RPMI7951 (cell line): ENCODE results near the gene FARS2. TPM values are rescaled to one million over a fixed set of nuclear protein-coding genes. Genes with fewer than 3 reads are reported as not detected.
A peak's percentile ranks its signal among the peaks of the same experiment; 100 is the strongest.

Experiments
- DNase-seq: peaks from one replicate; pipeline ENCODE4 v3.0.0-alpha.2; 2012; ENCODE audit warnings: low read depth
- total RNA-seq: library from RNA; depleted of rRNA; stranded (reverse); fragments of >200 nt; shearing (Covaris generic); gene quantifications from 2 replicates; pipeline ENCODE4 v1.2.3, GENCODE V29; 2014

FARS2 gene
- total RNA-seq, 1 experiment from 2014 or later, result 21.9 TPM

DNA sequence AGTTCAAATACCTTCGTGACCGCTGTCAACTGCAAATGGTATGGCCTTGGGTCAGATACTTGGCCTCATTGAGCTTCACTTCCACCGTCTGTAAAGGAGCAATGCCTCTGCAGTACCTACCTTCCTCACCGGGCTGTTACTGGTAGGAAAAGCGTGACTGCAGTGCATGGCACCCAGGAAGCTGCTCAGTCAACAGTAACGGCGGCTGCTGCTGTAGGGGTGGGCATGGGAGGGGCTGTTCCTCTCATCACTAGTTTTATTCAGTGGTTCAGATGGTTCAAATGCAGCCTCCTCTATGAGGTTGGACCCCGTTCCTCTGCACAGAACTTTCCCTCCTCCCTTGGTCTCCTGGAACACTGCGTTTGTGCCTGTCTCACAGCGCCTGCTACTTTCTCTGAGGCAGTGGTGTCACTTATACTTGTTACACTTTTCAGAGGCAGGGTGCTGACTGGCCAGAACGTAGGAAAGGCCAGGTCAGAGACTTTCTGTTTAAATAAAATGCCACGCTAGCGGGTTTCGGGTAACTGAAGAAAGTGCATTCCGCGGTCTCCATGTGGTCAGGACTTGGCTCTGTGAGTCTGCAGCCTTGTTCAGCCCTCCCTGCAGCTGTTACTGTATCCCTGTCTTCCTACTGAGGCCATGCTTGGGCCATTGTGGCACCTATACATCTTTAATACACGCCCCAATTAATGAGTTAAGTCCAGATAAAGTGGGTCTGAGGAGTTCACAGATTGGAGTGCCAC is 465.8 kb downstream of the FARS2 start:
- peak; percentile 80 for DNase-seq

DNA sequence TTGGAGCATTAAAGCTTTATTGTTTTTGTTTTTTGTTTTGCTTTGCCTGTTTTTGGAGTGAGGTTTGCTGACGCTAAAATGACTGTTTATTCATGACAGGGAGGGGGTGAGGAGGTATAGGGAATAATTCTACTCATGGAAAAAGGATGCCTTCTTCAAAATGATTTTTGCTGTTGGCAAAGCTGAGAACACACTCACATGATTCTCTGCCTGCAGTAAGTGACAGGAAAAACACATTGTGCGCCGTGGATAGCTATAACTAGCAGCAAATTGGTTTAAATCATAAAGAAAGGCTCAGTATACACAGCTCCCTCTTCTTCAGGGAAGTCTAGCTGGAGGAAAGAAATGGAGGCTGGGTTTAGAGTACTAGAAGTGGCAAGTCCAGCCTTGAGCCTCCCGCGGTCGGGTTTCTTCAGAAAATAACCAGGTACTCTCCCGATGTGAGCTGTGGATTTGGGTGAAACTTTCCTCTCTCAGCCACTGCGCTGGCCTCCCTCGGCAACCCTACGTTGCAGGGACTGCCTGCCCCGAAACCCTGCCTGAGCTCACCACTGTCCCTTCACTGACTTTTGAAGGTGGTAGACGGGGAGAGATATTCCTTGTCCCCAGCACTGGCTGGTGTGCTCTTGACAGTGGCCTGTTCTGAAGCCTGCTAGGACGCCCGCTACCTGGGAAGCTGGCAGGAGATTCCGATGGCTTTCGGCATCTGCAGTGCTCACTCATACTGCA is 467.2 kb downstream of the FARS2 start:
- DNase-seq, result no peak

DNA sequence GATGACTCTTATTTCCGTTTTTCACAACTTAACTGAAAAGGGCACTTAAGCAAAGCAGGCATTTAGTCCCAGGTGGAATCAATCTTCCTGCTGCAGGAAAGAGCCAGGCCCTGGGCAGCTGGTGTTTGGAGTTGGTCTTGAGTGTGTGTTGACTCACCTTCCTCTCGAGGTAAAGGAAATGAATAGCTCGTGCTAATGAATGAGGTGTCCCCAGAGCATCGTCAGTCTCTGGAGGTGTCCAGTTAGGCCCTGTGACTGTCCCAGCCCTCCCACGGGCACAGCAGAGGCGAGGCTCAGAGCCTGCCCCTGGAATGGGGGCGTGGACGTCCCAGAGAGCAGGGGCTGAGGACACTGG is 467.7 kb downstream of the FARS2 start:
- DNase-seq, result peak; percentile 32

DNA sequence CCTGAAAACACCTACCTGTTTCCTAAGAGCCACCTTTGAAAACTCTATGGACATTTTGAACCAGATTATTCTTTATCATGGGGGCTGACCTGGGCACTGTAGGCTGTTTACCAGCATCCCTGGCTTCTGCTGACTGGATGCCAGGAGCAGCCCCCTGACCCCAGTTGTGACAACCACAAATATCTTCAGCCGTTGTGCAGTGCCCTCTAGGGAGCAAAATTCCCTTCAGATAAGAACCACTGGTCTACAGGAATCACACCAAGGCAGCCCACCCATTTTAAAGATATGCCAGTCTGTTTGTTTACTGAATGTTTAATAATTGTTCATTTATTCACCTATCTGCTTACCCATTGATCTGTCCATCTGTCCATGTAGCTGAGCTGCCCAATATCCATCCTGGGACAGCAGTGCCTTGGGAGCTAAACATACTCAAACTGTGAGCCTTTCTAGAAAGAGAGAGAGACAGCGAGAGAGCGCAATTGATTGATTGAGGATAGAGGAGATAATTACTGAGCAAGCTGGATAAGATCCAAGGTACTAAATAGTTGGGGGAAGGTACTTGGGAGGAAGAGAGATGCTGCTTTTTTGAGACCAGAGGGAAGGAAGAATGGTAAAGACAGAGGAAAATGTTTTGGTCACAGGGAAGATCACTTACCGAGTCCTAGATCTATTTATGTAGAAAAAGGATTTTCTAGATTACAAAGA is 468.7 kb downstream of the FARS2 start:
- DNase-seq, result no peak

DNA sequence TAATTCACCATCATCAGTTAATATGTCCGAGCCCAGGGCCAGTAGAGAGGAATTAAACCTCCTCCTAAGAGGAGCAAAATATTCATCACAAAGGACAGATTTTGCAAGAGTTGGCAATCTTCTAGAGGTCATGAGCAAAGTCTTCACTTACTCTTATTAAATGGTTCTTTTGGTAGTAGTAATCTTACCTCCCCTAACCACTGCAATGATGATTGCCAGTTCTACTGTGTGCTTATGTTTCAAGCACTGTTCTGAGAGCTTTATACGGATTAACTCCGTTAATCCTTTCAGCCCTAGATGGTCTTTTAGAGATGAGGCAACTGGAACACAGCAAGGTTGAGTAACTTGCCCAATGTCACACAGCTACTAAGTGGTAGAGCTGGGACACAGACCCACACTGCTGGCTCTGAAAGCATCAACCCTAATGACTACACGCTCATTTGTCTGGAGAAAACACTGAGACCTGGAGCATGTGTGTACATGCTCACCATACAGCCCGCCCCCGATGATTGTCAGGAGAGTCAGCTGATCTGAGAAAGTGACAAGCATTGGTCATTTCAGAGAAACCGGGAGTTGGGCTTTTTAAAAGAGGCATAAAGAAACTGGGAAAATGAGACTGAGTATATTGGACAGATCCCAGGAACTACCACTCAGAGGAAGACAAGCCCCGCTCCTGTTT is 469.4 kb downstream of the FARS2 start:
- DNase-seq, result no peak

DNA sequence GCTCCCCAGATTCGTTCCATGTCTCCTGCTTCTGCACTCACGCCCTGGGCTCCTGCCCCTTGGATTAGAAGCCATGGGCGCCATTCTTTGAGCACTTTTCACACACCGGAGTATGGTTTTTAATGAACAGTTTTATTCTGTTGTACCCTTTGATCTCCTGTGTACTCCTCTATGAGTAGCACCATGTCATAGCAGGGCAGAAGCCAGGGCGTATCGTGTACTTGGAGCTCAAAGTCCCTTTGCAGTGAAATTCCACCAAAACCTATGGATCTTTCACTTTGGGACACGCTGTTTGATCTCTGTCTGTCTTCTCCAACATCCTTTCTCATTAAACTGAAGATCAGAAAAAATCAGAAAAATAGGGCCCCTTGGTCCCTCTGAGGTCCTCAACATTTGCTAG is 470.1 kb downstream of the FARS2 start:
- no peak for DNase-seq

DNA sequence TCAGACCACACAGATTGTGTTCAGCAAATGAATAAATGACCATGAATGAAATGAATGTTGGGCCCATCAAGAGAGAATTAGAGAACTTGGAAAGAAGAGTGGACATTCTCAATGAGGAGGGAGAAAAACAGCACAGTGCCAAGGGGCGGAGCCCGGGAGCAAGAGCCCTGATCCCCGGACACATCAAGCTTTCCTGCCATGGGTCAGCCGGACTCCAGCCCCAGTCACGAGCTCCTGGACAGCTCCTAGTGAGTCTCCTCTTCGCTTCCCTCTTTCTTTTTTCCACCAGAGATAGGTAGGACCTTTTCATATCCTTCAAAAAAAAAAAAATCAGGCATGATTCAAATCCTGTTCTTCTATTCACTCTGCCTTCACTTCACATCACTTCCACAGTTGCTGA is 471.2 kb downstream of the FARS2 start:
- no peak for DNase-seq

DNA sequence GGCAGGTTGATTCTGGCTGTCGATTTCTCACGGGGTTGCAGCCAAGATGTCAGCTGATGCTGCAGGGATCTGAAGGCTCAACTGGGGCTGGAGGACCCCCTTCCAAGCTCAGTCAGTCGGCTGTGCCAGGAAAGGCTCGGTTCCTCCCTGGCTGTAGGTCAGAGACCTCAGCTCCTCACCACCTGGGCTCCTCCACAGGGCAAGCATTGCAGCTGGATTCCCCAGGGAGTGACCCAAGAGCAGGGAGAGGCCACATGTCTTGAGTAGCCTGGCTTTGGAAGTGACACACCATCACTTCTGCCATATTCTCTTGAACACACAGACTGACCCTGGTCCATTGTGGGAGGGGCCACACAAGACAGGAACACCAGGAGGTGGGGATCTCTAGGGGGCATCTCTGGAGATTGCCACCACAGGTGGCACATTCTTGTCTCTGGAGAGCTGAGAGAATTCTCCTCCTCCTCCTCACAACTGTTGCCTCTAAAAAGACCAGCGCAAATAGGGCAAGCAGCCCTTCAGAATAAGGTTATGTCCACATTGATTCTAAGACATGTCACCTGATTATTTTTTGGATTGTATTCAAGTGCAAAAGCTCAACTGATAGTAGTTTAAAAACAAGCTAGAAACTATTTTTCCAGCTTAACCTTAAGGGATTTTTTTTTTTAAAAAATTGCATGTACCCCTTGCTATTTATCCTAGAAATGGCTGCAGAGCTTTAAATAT is 474.9 kb downstream of the FARS2 start:
- no peak for DNase-seq

DNA sequence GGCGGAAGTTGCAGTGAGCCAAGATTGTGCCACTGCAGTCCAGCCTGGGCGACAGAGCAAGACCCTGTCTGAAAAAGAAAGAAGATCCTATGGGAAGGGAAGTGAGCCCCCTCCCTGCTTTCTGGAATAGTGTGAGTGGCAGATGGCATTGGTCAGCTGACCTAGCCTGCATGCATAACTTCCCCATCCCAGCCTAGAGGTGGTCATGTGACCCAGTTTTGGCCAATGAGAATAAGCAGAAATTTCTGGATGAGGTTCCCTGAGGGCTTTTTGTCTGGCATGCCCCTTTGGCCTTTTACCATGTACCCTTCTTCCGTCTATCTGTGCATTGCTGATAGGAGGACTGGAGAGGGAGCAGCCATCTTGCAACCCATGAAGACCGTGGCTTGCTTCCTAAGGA is 476.1 kb downstream of the FARS2 start:
- no peak for DNase-seq

DNA sequence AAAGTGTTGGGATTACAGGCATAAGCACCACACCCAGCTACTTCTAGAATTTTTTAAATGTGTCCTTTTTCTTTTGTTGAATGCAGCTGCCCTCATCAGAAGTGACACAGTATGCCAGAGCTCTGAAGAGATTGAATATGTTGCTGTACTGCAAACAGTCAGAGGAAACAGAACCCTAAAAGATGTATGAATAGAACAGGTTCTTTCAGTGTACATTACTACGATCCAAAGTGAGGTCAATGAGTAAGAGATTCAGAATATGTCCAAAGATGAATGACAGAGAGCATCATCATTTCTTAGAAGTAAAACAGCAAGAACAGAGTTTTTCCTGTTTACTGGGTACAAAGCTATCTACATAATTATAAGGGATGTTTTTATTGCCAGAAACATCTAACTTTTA is 476.9 kb downstream of the FARS2 start:
- DNase-seq, result no peak

DNA sequence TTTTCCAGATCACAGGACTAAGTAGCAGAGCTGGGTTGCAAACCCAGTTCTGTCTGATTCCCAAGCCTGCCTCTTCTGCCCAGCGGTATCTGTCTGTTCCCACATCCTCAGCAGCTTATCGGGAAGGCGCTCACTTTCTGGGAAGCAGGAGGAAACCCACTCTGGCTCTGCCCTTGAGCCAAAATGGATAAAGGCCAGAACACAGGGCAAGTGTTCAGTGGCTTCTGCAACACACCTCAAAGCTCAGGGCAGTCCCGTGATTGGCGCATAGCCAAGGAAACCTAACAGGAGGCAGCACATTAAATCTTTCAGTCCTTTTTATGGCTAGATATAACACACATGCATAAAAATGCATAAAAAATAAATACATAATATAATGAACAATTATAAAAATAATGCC is 483.2 kb downstream of the FARS2 start:
- DNase-seq, result no peak

DNA sequence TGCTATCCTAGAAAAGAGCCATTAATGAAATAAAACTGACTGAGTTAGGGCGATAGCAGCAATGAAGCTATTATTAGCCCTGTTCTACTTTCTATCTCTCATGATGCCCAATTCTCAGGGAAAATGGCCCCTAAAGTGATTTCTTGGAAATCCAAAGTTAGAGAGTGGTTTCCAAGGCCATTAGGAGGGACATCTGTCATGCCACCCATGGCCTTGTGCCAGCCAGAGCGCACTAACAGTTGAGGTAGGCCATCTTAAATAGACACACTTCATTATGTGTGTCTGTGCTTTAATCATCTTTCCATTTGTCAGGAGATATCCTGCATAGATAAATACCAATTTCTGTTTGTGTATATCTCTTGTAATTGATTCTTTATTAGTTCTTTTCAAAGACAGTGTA is 483.8 kb downstream of the FARS2 start:
- DNase-seq, result no peak

DNA sequence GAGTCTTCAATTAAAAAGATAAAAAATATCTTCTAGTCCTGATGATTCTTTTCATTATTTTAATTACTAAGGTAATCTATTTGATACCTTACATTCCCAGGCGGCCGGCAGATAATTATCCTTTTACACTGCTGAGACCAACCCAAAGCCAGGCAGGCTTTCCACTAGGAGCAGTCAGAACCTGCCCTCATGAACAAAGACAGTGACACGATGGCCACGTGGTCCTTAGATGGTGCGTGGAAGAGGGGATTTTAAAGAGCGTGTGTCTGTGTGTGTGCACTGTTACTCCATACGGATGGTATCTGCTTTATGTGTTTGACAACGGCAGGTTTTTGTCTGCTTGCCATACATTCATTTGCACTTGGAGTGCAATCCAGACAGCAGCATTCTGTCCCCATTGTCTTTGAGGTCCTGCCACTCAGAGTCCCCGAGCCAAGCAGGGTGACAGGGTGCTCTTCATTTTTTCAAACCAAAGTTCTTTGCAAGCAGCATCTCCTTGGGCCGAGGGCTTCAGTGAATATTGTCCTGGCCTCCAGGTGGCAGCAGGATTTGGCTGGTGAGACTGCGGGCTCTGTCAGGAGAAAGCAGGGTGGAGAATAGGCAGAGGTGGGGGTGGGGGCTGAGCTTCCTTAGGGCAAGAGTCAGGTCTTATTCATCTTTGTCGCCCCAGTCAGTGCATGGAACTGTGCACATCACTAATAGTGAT is 484.9 kb downstream of the FARS2 start:
- DNase-seq, result no peak

DNA sequence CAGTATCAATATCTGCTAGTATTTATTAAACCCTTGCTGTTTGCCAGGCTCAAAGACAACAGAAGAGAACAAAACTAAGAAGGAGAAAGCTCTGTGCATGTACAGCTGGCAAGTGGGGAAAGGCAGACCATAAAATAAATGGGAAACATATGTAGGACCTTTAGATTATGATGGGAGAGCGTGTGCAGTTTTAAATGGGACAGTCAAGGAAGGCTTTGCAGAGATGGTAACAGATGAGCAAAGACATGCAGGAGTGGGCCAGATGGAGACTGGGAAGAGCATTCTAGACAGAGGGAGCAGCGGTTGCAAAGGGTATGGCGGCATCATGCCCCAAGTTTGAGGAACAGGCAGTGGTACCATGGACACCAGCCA is 485.4 kb downstream of the FARS2 start:
- DNase-seq, result no peak

DNA sequence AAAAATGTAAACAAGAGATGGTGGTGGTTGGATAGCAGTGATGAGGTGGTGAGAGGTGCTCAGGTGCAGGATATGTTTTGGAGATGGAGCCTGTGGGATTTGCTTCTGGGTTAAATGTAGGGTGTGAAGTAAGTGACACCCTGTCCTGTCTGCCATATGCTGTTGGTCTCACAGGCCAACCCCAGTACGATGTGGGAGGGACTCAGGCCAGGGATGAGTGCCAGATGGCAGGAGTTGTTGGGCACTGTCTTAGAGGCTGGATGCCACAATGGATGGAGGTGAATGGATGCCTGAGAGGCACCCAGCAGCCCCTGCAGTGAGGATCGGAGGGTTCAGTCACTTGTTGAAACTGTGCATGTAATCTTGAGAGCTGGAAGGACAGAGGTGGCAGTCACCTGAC is 486.1 kb downstream of the FARS2 start:
- DNase-seq, result no peak

DNA sequence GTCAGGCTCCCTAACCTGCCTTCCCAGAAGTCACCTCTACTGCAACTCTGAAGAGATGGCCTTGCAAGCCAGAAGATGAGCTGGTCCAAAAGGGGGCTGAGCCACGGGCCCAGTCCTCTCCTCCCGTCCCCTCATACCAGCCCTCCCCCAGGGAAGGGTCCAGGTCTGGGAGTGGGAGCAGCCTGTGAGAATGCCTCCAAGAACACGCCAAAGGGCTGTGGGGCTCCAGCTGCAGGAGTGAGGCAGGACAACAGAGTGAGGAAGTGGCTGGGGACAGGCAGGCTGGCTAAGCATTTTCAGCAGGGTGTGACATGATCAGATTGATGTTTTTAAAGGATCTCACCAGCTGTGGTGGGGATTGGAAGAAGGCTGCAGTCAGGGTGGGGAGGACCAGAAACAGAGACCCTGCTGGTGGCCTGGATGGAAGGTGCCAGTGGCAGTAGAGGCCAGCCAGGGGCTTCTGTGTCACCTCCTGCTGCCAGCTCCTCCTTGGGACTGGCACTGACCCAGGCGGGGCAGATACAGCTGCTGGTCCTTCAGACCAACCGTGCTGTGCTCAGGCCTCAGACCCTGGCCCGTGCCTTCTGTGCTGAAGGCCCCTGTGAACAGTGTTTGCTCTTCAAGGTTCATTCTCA is 487.8 kb downstream of the FARS2 start:
- DNase-seq, result no peak

DNA sequence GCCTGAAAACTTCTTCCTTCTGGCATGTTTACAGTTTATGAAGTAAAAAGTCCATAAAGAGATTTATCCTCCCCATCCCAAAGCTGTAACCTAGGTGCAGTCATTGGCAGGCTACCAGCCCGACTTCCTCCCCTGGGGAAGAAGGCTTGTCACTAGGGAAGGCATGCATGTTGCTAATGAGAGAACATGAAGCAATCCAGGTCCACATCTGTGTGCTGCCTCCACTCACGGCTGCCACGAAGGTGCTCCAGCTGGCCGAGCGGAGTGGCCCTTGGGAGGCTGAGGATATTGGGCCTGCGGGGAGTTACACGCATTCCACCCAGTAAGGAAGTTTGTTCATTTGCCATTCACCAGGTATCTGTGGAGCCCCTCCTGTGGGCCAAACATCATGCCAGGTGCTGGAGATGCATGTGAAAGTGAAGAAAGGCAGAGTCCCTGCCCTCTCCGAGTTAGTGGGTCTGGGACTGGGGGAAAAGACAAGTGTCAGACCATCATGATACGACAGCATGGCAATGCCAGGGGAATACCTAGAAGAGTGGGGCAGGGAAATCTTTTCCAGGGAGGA is 488.4 kb downstream of the FARS2 start:
- no peak for DNase-seq

DNA sequence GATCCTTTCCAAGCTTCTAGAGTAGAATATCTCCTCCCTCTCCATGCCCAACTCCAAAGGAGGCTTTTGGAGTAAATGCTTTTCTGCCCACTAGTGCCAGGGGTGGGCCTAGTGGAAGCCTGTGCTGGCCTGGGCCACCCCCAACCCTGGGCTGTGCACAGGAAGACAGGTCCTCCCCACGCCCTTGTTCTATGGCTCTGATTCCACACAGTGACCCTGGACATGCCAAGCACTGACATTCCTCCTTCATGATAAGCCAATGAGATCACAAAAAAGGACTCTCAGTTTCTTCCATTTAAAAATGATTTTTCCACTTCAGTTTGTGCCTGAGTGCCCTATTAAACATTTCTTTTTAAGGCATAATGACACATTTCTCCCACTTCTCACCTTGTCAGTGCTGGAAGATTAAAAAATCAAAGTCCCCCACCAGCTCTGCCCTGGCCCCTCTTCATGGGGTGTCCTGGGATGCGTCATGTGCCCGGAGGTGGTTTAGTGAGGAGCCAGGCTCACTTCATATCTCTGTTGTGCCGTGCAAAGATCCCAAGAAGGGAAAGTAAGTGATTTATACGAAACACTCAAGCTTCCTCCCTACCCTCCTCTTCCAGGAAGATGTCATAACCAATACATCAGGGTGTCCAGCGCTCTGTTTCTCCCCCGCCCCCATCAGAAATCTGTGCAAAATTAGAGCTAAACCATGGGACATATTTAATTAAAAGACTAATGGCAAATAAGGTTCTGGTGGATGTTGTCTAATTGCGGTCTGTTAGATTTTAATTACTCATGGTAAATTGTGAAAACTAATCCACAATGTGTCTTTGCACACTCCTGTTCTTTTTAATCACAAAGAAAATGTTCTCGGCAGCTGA is 490.4 kb downstream of the FARS2 start:
- DNase-seq, result peak; percentile 90

DNA sequence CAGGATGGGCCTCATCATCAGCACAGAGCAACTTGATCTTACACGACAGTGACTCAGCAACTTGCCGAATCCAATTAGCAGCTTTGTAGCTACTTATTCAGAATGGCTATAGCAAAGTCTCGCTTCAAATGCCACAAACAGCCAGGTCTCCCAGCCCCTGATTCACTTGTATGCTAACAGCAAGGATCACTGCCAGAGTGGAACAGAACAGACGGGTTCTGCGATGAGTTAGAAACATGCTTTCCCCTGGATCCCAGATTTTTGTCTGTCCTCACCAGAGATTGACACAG is 491.0 kb downstream of the FARS2 start:
- peak; percentile 91 for DNase-seq

DNA sequence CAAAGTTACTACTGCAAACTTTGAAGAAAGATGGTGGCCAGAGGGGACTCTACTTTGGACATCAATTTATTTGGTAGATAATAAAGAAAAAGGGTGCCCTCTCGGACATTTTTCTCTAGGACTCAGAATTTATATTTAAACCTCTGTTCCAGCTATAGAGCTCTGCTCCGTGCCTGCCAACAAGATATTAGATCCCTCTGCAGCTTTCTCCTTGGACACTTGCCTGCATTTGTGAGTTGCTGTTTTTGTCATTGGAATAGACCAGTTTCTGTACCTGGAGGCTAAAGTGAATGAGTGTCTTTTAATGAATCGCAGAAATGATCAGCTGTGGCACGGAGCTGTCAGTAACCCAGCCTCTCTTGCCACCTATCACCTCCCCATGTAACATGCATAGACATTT is 491.9 kb downstream of the FARS2 start:
- DNase-seq, result no peak
